K562 treated with DMSO at 1 percent for 4 hours (cell line): ENCODE measurements around the gene NPY. TPM values are rescaled to one million over a fixed set of nuclear protein-coding genes. Genes with fewer than 3 reads are reported as not detected.

Experiments used
- total RNA-seq: library from RNA; unstranded; fragments of 300-600 nt; gene quantifications from 2 replicates; pipeline ENCODE4 v1.2.3, GENCODE V29; 2022; ENCODE audit not compliant: insufficient read depth

The NPY gene
- not detected in 2 replicates for total RNA-seq

DNA sequence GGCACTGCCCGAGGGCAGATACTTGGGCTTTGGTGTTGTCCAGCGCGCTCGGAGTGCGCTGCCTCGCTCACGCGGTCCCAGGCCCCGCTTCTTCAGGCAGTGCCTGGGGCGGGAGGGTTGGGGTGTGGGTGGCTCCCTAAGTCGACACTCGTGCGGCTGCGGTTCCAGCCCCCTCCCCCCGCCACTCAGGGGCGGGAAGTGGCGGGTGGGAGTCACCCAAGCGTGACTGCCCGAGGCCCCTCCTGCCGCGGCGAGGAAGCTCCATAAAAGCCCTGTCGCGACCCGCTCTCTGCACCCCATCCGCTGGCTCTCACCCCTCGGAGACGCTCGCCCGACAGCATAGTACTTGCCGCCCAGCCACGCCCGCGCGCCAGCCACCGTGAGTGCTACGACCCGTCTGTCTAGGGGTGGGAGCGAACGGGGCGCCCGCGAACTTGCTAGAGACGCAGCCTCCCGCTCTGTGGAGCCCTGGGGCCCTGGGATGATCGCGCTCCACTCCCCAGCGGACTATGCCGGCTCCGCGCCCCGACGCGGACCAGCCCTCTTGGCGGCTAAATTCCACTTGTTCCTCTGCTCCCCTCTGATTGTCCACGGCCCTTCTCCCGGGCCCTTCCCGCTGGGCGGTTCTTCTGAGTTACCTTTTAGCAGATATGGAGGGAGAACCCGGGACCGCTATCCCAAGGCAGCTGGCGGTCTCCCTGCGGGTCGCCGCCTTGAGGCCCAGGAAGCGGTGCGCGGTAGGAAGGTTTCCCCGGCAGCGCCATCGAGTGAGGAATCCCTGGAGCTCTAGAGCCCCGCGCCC, at the start of gene NPY:
TSS of gene NPY (plus strand) at position 294 of the 802 bp plus-strand sequence. CDS start 1,051 bp downstream, outside the sequence.

